ENCODE results near the gene LYZL2. TPM values are rescaled to one million over a fixed set of nuclear protein-coding genes. Genes with fewer than 3 reads are reported as not detected.

The LYZL2 gene
- total and polyA plus RNA-seq, 2 donors (not counting 3 experiments of a cell fraction or from before 2014, with no cell fraction given), result not detected

DNA sequence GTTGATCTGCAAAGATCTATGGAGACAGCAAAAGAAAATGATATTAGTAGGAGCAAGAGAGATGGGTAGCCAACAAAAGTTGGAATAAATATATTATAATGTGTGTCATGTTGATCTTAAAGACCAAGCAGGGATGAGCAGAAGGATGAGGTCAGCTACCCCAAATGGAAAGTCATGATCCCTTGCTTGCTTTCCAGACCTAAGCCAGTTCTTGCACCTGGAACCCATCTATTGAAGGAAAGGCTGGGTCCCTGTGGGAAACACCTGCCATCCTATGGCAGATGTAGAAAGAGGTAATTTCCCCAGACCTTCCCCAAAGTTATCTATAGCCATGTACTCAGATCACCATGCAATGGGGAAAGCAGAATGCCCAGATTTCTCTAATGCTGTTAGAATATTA is 52.5 kb downstream of the LYZL2 start:
- no TSS peak for BruUV-seq (replicated peaks)
- no peak for FAIRE-seq
- TF ChIP-seq, protein P1, sequence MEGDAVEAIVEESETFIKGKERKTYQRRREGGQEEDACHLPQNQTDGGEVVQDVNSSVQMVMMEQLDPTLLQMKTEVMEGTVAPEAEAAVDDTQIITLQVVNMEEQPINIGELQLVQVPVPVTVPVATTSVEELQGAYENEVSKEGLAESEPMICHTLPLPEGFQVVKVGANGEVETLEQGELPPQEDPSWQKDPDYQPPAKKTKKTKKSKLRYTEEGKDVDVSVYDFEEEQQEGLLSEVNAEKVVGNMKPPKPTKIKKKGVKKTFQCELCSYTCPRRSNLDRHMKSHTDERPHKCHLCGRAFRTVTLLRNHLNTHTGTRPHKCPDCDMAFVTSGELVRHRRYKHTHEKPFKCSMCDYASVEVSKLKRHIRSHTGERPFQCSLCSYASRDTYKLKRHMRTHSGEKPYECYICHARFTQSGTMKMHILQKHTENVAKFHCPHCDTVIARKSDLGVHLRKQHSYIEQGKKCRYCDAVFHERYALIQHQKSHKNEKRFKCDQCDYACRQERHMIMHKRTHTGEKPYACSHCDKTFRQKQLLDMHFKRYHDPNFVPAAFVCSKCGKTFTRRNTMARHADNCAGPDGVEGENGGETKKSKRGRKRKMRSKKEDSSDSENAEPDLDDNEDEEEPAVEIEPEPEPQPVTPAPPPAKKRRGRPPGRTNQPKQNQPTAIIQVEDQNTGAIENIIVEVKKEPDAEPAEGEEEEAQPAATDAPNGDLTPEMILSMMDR (IDR thresholded peaks at IDR 0.05; ENCODE audit: extremely low read depth in 1 of 2, insufficient read depth in 1 of 2, low read depth in 1 of 2, low read length in 2 of 2), result no peak
- TF ChIP-seq EZH2 (IDR thresholded peaks at IDR 0.05; ENCODE audit: borderline replicate concordance, low read depth, low read length, severe bottlenecking) (no peak), POLR2AphosphoS5 (IDR thresholded peaks at IDR 0.05; ENCODE audit: insufficient read depth, low read depth, low read length) (no peak), GATA2 (IDR thresholded peaks at IDR 0.05; ENCODE audit: insufficient read depth, insufficient read length, low read depth, low read length) (no peak), MAX (IDR thresholded peaks at IDR 0.05; ENCODE audit: insufficient read depth, insufficient read length) (no peak), JUN (IDR thresholded peaks at IDR 0.05; ENCODE audit: borderline replicate concordance, insufficient read depth, insufficient read length, low read depth) (no peak), MYC (IDR thresholded peaks at IDR 0.05; ENCODE audit: low read depth, low read length) (no peak), FOS (IDR thresholded peaks at IDR 0.05; ENCODE audit: borderline replicate concordance, insufficient read depth, low read length) (no peak), POLR2A (IDR thresholded peaks at IDR 0.05; ENCODE audit: low read depth, low read length) (no peak)

More for the DNA sequence above, 52.5 kb downstream of the LYZL2 start:
- CTCF ChIA-PET, result interaction anchor here (1.4 kb wide), 1 partner anchor 14 kb away, joined by 5 read pairs; no protein-coding TSS in a partner anchor
- DNase-seq (ENCODE audit: low read depth, low spot score), result no peak
- Histone ChIP-seq H3K27me3 (ENCODE audit: control insufficient read depth in 2 of 2, insufficient read depth in 2 of 2, low read length in 2 of 2) (peaks cover 8 to 14% of the 10 kb centered on the region in 2 experiments), H3K36me3 (ENCODE audit: control insufficient read depth in 2 of 2, extremely low read depth in 1 of 2, insufficient read depth in 2 of 2, low read length in 2 of 2) (no peaks in the 10 kb centered on the region), H4K20me1 (replicated peaks; ENCODE audit: control insufficient read depth, extremely low read depth, insufficient read depth, low read length) (no peaks in the 10 kb centered on the region), H3K4me1 (ENCODE audit: control insufficient read depth, extremely low read depth, insufficient read depth, low read length) (no peaks in the 10 kb centered on the region), H3K4me3 (replicated peaks in 1 of 3; ENCODE audit: insufficient read depth in 1 of 3, low read depth in 1 of 3, low read length in 3 of 3) (no peak overlapping the region), H3K4me2 (ENCODE audit: insufficient read depth, low read length) (no peak overlapping the region), H3K9ac (replicated peaks; ENCODE audit: extremely low read depth, insufficient read depth, low read length) (no peak overlapping the region), H3K9me3 (replicated peaks; ENCODE audit: control insufficient read depth, insufficient read depth, low read length) (no peaks in the 10 kb centered on the region), H3K9me1 (replicated peaks; ENCODE audit: control insufficient read depth, extremely low read depth, insufficient read depth, low read length) (no peaks in the 10 kb centered on the region), H3K27ac (ENCODE audit: insufficient read depth, low read depth, low read length) (no peak overlapping the region), H2AFZ (ENCODE audit: low read depth, low read length) (no peak overlapping the region), H3K79me2 (ENCODE audit: control insufficient read depth, insufficient read depth, low read length) (no peaks in the 10 kb centered on the region)
- POLR2A ChIA-PET, result no interaction called here
- dilution Hi-C loops (cut with MboI; ENCODE audit: extremely low pct_ligation_motif_present, low sequenced_read_pairs), result no loop called here
- intact Hi-C loops (cut with micrococcal nuclease), result no loop called here
